ENCODE data around the gene NBAS. TPM values are rescaled to one million over a fixed set of nuclear protein-coding genes. Genes with fewer than 3 reads are reported as not detected.

Gene NBAS
- polyA plus RNA-seq, 1 donor (not counting 4 experiments of a cell fraction or from before 2014, with no cell fraction given) = 27.9 TPM

DNA sequence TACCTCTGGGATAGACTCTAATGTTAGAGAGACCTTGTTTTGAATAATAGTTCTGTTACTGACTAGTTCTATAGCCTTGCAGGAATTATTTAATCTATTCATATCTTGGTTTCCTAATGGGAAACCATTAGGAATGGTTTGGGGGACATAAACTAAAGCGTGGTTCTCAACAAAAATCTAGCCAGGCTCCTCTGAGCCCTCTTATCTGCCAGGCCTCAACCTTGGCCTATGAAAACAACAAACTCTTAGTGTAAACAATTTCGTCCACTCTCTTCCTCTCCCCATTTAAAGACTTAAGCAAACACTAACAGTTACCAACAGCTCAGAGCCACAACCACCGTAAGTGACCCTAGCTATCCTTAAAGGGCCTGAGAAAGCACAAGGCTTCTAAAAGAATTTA, 10.6 kb upstream of the NBAS start:
- no peak for DNase-seq (ENCODE audit: low read depth, low spot score)
- Histone ChIP-seq H3K4me1 (ENCODE audit: control insufficient read depth, extremely low read depth, insufficient read depth, low read length) (no peaks in the 10 kb centered on the region), H3K9ac (ENCODE audit: control insufficient read depth, extremely low read depth, insufficient read depth, low read length) (no peak overlapping the region), H3K27me3 (ENCODE audit: control insufficient read depth, extremely low read depth, insufficient read depth, low read length) (no peaks in the 10 kb centered on the region), H3K9me3 (ENCODE audit: control insufficient read depth, low read depth, low read length) (no peaks in the 10 kb centered on the region), H3K4me3 (ENCODE audit: control insufficient read depth in 2 of 3, extremely low read depth in 1 of 3, insufficient read depth in 2 of 3, low read depth in 1 of 3, low read length in 3 of 3) (no peak overlapping the region), H4K20me1 (ENCODE audit: control insufficient read depth, extremely low read depth, insufficient read depth, low read length) (no peaks in the 10 kb centered on the region), H3K27ac (ENCODE audit: control insufficient read depth, insufficient read depth, low read length) (no peak overlapping the region), H3K9me1 (ENCODE audit: control insufficient read depth, extremely low read depth, insufficient read depth, low read length) (no peaks in the 10 kb centered on the region), H3K36me3 (ENCODE audit: control insufficient read depth in 2 of 2, extremely low read depth in 1 of 2, insufficient read depth in 2 of 2, low read length in 2 of 2) (no peaks in the 10 kb centered on the region), H2AFZ (ENCODE audit: control insufficient read depth, low read length) (no peak overlapping the region), H3K79me2 (ENCODE audit: control insufficient read depth, insufficient read depth, low read length) (no peaks in the 10 kb centered on the region), H3K4me2 (ENCODE audit: control insufficient read depth, extremely low read depth, insufficient read depth, low read depth, low read length) (no peak overlapping the region)
- FAIRE-seq = no peak
- dilution Hi-C loops (cut with MboI; ENCODE audit: extremely low pct_ligation_motif_present, low sequenced_read_pairs) = no loop called here
- TF ChIP-seq, protein P1, sequence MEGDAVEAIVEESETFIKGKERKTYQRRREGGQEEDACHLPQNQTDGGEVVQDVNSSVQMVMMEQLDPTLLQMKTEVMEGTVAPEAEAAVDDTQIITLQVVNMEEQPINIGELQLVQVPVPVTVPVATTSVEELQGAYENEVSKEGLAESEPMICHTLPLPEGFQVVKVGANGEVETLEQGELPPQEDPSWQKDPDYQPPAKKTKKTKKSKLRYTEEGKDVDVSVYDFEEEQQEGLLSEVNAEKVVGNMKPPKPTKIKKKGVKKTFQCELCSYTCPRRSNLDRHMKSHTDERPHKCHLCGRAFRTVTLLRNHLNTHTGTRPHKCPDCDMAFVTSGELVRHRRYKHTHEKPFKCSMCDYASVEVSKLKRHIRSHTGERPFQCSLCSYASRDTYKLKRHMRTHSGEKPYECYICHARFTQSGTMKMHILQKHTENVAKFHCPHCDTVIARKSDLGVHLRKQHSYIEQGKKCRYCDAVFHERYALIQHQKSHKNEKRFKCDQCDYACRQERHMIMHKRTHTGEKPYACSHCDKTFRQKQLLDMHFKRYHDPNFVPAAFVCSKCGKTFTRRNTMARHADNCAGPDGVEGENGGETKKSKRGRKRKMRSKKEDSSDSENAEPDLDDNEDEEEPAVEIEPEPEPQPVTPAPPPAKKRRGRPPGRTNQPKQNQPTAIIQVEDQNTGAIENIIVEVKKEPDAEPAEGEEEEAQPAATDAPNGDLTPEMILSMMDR (optimal IDR thresholded peaks at IDR 0.05 in 1 of 3, IDR thresholded peaks at IDR 0.05 in 1 of 3, conservative IDR thresholded peaks at IDR 0.05 in 1 of 3; ENCODE audit: extremely low read depth in 1 of 3, insufficient read depth in 2 of 3, low read length in 3 of 3) = no peak
- TF ChIP-seq EZH2 (IDR thresholded peaks at IDR 0.05; ENCODE audit: low read length) = no peak

DNA sequence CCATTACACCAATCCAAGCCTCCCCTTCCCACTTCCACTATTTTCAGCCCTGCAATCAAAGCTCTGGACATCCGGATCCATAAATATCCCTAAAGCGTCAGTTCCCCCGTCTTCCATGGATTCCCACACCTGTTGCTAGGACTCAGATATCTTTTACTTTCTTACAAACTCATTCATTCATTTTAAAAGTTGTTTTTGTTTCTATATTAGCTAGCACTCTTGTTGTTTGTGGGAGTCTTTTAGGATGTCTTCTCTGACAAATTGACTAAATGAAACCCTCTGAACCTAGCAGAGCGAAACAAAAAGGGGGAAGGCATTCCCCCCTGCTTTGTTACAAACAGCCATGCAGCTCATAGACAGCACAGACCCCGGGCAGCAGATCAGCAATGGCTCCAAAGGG, 9.0 kb upstream of the NBAS start:
- Histone ChIP-seq H4K20me1 (ENCODE audit: control insufficient read depth, extremely low read depth, insufficient read depth, low read length) (no peaks in the 10 kb centered on the region), H2AFZ (ENCODE audit: control insufficient read depth, low read length) (no peak overlapping the region), H3K79me2 (ENCODE audit: control insufficient read depth, insufficient read depth, low read length) (no peaks in the 10 kb centered on the region), H3K4me2 (ENCODE audit: control insufficient read depth, extremely low read depth, insufficient read depth, low read depth, low read length) (no peak overlapping the region), H3K36me3 (ENCODE audit: control insufficient read depth in 2 of 2, extremely low read depth in 1 of 2, insufficient read depth in 2 of 2, low read length in 2 of 2) (no peaks in the 10 kb centered on the region), H3K27me3 (ENCODE audit: control insufficient read depth, extremely low read depth, insufficient read depth, low read length) (no peaks in the 10 kb centered on the region), H3K9ac (ENCODE audit: control insufficient read depth, extremely low read depth, insufficient read depth, low read length) (no peak overlapping the region), H3K4me1 (ENCODE audit: control insufficient read depth, extremely low read depth, insufficient read depth, low read length) (no peaks in the 10 kb centered on the region), H3K4me3 (ENCODE audit: control insufficient read depth in 2 of 3, extremely low read depth in 1 of 3, insufficient read depth in 2 of 3, low read depth in 1 of 3, low read length in 3 of 3) (no peak overlapping the region), H3K9me3 (ENCODE audit: control insufficient read depth, low read depth, low read length) (no peaks in the 10 kb centered on the region), H3K9me1 (ENCODE audit: control insufficient read depth, extremely low read depth, insufficient read depth, low read length) (no peaks in the 10 kb centered on the region), H3K27ac (ENCODE audit: control insufficient read depth, insufficient read depth, low read length) (no peak overlapping the region)
- TF ChIP-seq, protein P1 (optimal IDR thresholded peaks at IDR 0.05 in 1 of 3, IDR thresholded peaks at IDR 0.05 in 1 of 3, conservative IDR thresholded peaks at IDR 0.05 in 1 of 3; ENCODE audit: extremely low read depth in 1 of 3, insufficient read depth in 2 of 3, low read length in 3 of 3) = no peak
- no peak for TF ChIP-seq EZH2 (IDR thresholded peaks at IDR 0.05; ENCODE audit: low read length)
- dilution Hi-C loops (cut with MboI; ENCODE audit: extremely low pct_ligation_motif_present, low sequenced_read_pairs) = no loop called here
- FAIRE-seq (no peak), DNase-seq (ENCODE audit: low read depth, low spot score) (no peak)

All from keratinocyte (primary cell).